Measurements from ENCODE around the gene SELENOM.
"Not testable (repeated sequence)": the region's sequence is repeated elsewhere in the genome, so short reads cannot be mapped to it uniquely, and the experiment has no call there.

Gene SELENOM

GRCh38 chr22:31077681-31078080 lies 29.7 kb downstream of the SELENOM start:
- Histone ChIP-seq H3K4me3 (ENCODE audit: low read depth in 1 of 2, low read length in 1 of 2) (no peak overlapping the region), H3K4me1 (ENCODE audit: control insufficient read depth in 1 of 2, insufficient read depth in 1 of 2, low read depth in 1 of 2, low read length in 1 of 2) (peaks cover 28 to 29% of the 10 kb centered on the region in 2 experiments), H3K27ac (no peak overlapping the region), H3K9me3 (no peaks in the 10 kb centered on the region), H3K36me3 (no peaks in the 10 kb centered on the region), H3K27me3 (peaks cover 4% of the 10 kb centered on the region)
- no peak for TF ChIP-seq CTCF (IDR thresholded peaks at IDR 0.05)

- Histone ChIP-seq H3K27me3 (peaks cover 4% of the 10 kb centered on the region), H3K27ac (no peak overlapping the region), H3K4me3 (ENCODE audit: low read depth in 1 of 2, low read length in 1 of 2) (no peak overlapping the region), H3K9me3 (no peaks in the 10 kb centered on the region), H3K36me3 (no peaks in the 10 kb centered on the region), H3K4me1 (ENCODE audit: control insufficient read depth in 1 of 2, insufficient read depth in 1 of 2, low read depth in 1 of 2, low read length in 1 of 2) (peaks cover 11 to 13% of the 10 kb centered on the region in 2 experiments)
- TF ChIP-seq CTCF (IDR thresholded peaks at IDR 0.05): no peak
These were observed 31.4 kb downstream of the SELENOM start for GRCh38 chr22:31075961-31076360.

GRCh38 chr22:31073545-31074145 lies 33.7 kb downstream of the SELENOM start:
- not testable (repeated sequence) for H3K27ac ChIP-seq; H3K36me3 ChIP-seq; H3K4me3 ChIP-seq (ENCODE audit: low read depth in 1 of 2, low read length in 1 of 2); H3K4me1 ChIP-seq (ENCODE audit: control insufficient read depth in 1 of 2, insufficient read depth in 1 of 2, low read depth in 1 of 2, low read length in 1 of 2); H3K9me3 ChIP-seq; H3K27me3 ChIP-seq

GRCh38 chr22:31073125-31073524 lies 34.2 kb downstream of the SELENOM start:
- H3K27me3 ChIP-seq; H3K27ac ChIP-seq; H3K4me1 ChIP-seq (ENCODE audit: control insufficient read depth in 1 of 2, insufficient read depth in 1 of 2, low read depth in 1 of 2, low read length in 1 of 2); H3K4me3 ChIP-seq (ENCODE audit: low read depth in 1 of 2, low read length in 1 of 2); H3K36me3 ChIP-seq; H3K9me3 ChIP-seq: not testable (repeated sequence)

- not testable (repeated sequence) for H3K36me3 ChIP-seq; H3K4me3 ChIP-seq (ENCODE audit: low read depth in 1 of 2, low read length in 1 of 2); H3K9me3 ChIP-seq; H3K4me1 ChIP-seq (ENCODE audit: control insufficient read depth in 1 of 2, insufficient read depth in 1 of 2, low read depth in 1 of 2, low read length in 1 of 2); H3K27me3 ChIP-seq; H3K27ac ChIP-seq
These were observed 37.6 kb downstream of the SELENOM start for GRCh38 chr22:31069691-31070314.

GRCh38 chr22:31068970-31069369 lies 38.4 kb downstream of the SELENOM start:
- H3K36me3 ChIP-seq: no peaks in the 10 kb centered on the region
- no peaks in the 10 kb centered on the region for H3K9me3 ChIP-seq
- no peak overlapping the region for H3K4me3 ChIP-seq (ENCODE audit: low read depth in 1 of 2, low read length in 1 of 2)
- TF ChIP-seq CTCF (IDR thresholded peaks at IDR 0.05): no peak
- peaks cover 6 to 8% of the 10 kb centered on the region in 2 experiments for H3K4me1 ChIP-seq (ENCODE audit: control insufficient read depth in 1 of 2, insufficient read depth in 1 of 2, low read depth in 1 of 2, low read length in 1 of 2)
- H3K27ac ChIP-seq: no peak overlapping the region
- H3K27me3 ChIP-seq: no peaks in the 10 kb centered on the region

- Histone ChIP-seq H3K4me1 (ENCODE audit: control insufficient read depth in 1 of 2, insufficient read depth in 1 of 2, low read depth in 1 of 2, low read length in 1 of 2) (peaks cover 10 to 23% of the 10 kb centered on the region in 2 experiments), H3K9me3 (no peaks in the 10 kb centered on the region), H3K36me3 (no peaks in the 10 kb centered on the region), H3K27me3 (no peaks in the 10 kb centered on the region), H3K4me3 (ENCODE audit: low read depth in 1 of 2, low read length in 1 of 2) (no peak overlapping the region), H3K27ac (no peak overlapping the region)
- no peak for TF ChIP-seq CTCF (IDR thresholded peaks at IDR 0.05)
These were observed 43.0 kb downstream of the SELENOM start for GRCh38 chr22:31064369-31064768.

Measured in neutrophil (primary cell).